ENCODE measurements around the gene MCC.

DNA sequence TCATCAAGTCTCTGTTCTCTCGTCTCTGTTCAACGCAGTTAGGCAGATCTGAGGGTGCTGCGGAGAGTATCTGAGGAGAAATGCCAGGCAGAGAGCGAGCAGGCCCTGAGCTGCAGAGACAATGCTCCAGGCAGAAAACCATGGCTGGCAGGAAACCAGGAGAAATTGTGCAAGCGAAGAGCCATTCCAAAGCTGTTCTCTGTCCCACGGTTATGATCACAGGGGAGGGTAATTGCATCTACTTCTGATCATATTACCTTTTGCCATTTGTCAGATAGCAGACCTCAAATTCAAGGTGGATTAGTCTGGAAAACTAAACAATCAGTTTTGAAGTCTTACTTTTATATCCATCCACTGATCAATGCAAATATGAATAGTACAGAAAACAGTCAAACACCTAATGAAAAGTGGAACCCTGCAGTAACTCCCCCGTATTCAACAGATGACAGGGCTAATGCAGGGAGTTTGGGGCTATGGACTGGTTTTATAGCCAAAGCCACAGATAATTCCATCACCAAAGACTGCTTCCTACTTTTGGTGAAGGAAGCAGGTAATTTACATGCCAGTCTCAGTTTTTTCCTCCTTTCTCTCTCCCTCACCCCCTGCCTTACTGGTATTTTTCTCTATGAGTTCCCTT is 283.6 kb downstream of the MCC start:
- TF ChIP-seq, protein P1, sequence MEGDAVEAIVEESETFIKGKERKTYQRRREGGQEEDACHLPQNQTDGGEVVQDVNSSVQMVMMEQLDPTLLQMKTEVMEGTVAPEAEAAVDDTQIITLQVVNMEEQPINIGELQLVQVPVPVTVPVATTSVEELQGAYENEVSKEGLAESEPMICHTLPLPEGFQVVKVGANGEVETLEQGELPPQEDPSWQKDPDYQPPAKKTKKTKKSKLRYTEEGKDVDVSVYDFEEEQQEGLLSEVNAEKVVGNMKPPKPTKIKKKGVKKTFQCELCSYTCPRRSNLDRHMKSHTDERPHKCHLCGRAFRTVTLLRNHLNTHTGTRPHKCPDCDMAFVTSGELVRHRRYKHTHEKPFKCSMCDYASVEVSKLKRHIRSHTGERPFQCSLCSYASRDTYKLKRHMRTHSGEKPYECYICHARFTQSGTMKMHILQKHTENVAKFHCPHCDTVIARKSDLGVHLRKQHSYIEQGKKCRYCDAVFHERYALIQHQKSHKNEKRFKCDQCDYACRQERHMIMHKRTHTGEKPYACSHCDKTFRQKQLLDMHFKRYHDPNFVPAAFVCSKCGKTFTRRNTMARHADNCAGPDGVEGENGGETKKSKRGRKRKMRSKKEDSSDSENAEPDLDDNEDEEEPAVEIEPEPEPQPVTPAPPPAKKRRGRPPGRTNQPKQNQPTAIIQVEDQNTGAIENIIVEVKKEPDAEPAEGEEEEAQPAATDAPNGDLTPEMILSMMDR (IDR thresholded peaks at IDR 0.05), result no peak
- TF ChIP-seq POLR2A (IDR thresholded peaks at IDR 0.05), result no peak
